SU-DHL-6 (cell line): ENCODE results near the gene DNAH11.

ENCODE experiments used
- CTCF ChIP-seq: fragments of 200-600 bp; sonication (generic); IDR thresholded peaks from one replicate; pipeline ENCODE4 v1.5.1; 2017; ENCODE audit warnings: antibody characterized with exemption, mild to moderate bottlenecking, low read length, moderate library complexity; ENCODE audit not compliant: insufficient read depth, poor library complexity, severe bottlenecking
- EZH2phosphoT487 ChIP-seq: fragments of 200-600 bp; sonication (generic), shearing (Covaris generic); conservative IDR thresholded peaks from 2 replicates; pipeline ENCODE4 v1.6.1; 2018; ENCODE audit warnings: mild to moderate bottlenecking, antibody characterized with exemption, low read length, moderate library complexity, mixed read lengths

GRCh38 chr7:21939858-21940372 lies 397.1 kb downstream of the DNAH11 start:
- TF ChIP-seq CTCF (no peak), EZH2phosphoT487 (no peak)
